VCaP (cell line): ENCODE measurements around the gene MX1.

Experiments
- H3K27ac ChIP-seq: fragments of 450-650 bp; 2 replicates; pipeline ENCODE4 v1.5.1; 2017
- CTCF ChIP-seq: fragments of 450-650 bp; conservative IDR thresholded peaks from 2 replicates; pipeline ENCODE4 v1.5.1; 2017; ENCODE audit warnings: mild to moderate bottlenecking, moderate library complexity

Gene MX1

DNA sequence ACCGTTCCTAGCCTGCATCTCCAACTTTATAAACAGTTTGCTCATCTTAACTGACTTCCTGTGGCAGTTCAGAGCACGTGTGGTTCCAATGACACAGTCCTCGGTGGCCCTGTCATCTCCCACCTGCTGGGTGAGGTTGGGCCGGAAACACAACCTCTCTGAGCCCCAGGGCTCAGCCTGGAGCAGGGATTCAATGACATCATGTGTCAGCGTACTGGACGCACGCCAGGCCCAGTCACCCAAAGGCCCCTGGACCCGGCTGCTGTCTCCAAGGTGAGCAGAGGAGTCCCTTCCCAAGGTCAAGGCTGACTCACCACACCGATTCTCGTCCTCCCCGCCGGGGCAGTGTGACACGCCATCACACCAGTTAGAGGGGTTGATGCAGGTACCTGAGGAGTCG, 62.0 kb downstream of the MX1 start:
- H3K27ac ChIP-seq: peak overlapping the region; percentile 100
- no peak for TF ChIP-seq CTCF

GRCh38 chr21:41489329-41489728, 63.3 kb downstream of the MX1 start:
- no peak for TF ChIP-seq CTCF
- peak overlapping the region; percentile 100 for H3K27ac ChIP-seq

DNA sequence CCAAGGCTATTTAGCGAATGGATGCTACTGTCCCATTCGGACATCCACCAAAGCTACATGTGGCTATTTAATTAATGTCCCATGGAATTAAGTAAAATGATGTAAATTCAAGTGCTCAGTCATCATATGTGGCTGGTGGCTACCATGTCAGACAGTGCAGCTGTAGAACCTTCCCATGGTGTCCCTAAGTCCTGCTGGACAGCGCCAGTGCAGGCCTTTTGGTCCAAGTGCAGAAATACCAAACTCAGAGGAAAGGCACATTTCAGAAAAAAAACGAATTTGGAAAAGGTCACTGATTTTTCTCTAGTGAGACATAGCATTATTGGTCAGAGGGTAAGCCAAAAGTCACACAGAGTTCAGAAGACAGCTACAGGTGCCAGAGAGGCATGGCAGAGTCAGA, 64.3 kb downstream of the MX1 start:
- TF ChIP-seq CTCF: no peak
- H3K27ac ChIP-seq: peak overlapping the region; percentile 100

- peak overlapping the region; percentile 100 for H3K27ac ChIP-seq
- no peak for TF ChIP-seq CTCF
These were observed 65.4 kb downstream of the MX1 start for GRCh38 chr21:41491412-41491811.

GRCh38 chr21:41494242-41494641, 68.2 kb downstream of the MX1 start:
- H3K27ac ChIP-seq: peak overlapping the region; percentile 100
- TF ChIP-seq CTCF: no peak

GRCh38 chr21:41497008-41497407, 71.0 kb downstream of the MX1 start:
- no peak for TF ChIP-seq CTCF
- peak overlapping the region; percentile 100 for H3K27ac ChIP-seq

- peak overlapping the region; percentile 100 for H3K27ac ChIP-seq
- no peak for TF ChIP-seq CTCF
These were observed 71.7 kb downstream of the MX1 start for GRCh38 chr21:41497788-41498187.

GRCh38 chr21:41499920-41500319, 73.9 kb downstream of the MX1 start:
- peak overlapping the region; percentile 100 for H3K27ac ChIP-seq
- TF ChIP-seq CTCF: no peak
